WI38 (cell line): ENCODE measurements around the gene B4GALNT1.
"Not testable (repeated sequence)": the region's sequence is repeated elsewhere in the genome, so short reads cannot be mapped to it uniquely, and the experiment has no call there.

Experiments
- H3K4me3 ChIP-seq: 2 replicates; pipeline ENCODE4 v1.5.1; 2011; ENCODE audit warnings: low read depth, mild to moderate bottlenecking, control low read depth, low read length
- CTCF ChIP-seq: IDR thresholded peaks from 2 replicates; pipeline ENCODE4 v1.5.1; 2012; ENCODE audit warnings: low read depth, mild to moderate bottlenecking, control low read depth, low read length

The B4GALNT1 gene

DNA sequence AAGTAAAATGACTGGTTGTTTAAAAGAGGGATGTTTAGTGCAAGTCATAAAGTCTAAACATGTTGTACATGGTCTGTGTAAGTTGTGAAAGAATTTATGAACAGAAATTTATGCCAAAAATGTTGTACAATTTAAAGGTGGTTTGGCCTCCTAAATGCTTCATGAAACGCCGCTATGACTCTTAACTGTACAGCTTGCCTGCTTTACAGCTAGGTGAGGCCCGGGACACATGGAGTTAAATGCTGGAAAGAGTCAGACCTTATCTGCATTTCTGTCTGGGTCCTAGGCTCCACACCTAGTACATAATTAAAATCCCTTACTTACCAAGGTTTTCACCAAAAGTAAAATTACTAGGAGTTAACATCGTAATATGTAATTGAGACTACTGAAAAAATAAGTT, 28.4 kb upstream of the B4GALNT1 start:
- no peak for TF ChIP-seq CTCF
- H3K4me3 ChIP-seq = no peak overlapping the region

GRCh38 chr12:57658890-57659289, 25.9 kb upstream of the B4GALNT1 start:
- no peak for TF ChIP-seq CTCF
- H3K4me3 ChIP-seq = no peak overlapping the region

DNA sequence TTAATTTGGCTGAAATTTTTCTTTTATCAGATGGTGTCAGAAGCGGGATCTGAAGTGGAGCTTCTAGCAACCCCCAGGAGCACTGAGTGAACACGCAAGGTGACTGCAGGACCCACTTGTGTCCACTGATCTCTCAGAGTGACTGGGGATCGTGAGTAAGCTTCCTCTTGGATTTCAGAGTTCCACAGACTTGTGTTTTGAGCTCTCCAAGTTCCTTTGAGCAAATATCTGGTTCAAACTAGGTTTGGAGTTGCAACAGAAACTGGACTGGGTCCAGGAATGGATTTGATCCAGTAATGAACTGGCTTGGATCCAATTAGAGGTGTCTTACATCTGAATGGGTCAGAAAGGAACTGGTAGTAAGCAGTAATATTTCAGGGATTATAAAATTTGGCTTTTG, 24.7 kb upstream of the B4GALNT1 start:
- TF ChIP-seq CTCF = no peak
- H3K4me3 ChIP-seq = no peak overlapping the region

- H3K4me3 ChIP-seq = not testable (repeated sequence)
Measured at GRCh38 chr12:57656408-57656807, 23.4 kb upstream of the B4GALNT1 start.

DNA sequence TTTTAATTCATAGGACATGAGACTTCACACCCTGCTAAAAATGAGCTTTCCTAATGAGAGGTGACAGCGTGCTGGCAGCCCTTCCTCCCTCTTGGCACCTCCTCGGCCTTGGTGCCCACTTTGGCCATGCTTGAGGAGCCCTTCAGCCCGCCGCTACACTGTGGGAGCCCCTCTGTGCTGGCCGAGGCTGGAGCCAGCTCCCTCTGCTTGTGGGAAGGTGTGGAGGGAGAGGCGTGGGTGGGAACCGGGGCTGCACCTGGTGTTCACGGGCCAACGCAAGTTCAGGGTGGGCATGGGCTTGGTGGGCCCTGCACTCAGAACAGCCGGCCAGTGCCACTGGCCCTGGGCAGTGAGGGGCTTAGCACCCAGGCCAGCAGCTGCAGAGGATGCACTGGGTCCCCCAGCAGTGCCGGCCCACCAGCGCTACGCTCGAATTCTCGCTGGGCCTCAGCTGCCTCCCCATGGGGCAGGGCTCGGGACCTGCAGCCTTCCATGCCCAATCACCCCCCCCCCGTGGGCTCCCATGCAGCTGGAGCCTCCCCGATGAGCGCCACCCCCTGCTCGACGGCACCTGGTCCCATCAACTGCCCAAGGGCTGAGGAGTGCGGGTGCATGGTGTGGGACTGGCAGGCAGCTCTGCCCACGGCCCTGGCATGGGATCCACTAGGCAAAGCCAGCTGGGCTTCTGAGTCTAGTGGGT, 22.7 kb upstream of the B4GALNT1 start:
- no peak overlapping the region for H3K4me3 ChIP-seq
- no peak for TF ChIP-seq CTCF

DNA sequence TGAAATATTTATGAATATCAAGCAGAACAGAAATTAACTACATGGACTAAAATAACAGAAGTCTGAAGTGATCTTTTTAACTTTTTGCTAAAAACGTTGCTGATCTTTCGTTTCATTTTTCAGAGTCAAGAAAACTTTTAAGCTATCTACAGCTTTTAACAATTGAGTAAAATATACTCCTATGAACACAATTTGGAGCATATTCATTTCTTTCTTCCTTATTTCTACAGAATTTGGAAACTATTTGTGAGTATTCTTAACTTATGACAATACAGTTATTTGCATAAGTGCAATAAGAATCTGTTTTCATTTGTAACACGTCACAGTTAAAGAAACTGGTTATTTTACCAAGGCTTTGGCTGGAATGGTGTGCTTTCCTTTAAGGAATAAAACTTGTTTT, 21.0 kb upstream of the B4GALNT1 start:
- TF ChIP-seq CTCF = no peak
- H3K4me3 ChIP-seq = no peak overlapping the region

GRCh38 chr12:57646659-57647049, 13.7 kb upstream of the B4GALNT1 start:
- not testable (repeated sequence) for H3K4me3 ChIP-seq

DNA sequence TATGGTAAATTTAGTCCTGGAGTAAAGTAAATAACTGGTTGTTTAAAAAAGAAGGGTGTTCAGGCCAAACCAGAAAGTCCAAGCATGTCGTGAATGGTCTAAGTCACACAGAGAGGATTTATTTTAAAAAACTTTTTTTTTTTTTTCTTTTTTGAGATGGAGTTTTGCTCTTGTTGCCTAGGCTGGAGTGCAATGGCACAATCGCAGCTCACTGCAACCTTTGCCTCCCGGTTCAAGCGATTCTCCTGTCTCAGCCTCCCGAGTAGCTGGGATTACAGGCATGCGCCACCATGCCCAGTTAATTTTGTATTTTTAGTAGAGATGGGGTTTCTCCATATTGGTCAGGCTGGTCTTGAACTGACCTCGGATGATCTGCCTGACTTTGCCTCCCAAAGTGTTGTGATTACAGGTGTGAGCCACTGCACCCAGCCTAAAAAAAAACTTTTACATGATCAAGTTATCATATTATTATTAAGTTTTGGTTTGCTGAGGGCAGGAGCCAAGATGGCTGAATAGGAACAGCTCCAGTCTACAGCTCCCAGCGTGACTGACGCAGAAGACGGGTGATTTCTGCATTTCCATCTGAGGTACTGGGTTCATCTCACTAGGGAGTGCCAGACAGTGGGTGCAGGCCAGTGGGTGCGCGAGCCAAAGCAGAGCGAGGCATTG, 13.1 kb upstream of the B4GALNT1 start:
- H3K4me3 ChIP-seq = not testable (repeated sequence)
